HG03095 (cell line): Measurements from ENCODE around the gene PLA2G6.
"Not testable (repeated sequence)": the region's sequence is repeated elsewhere in the genome, so short reads cannot be mapped to it uniquely, and the experiment has no call there.

ENCODE experiments used
- ATAC-seq: cut with Tn5 transposase; IDR thresholded peaks from one replicate; pipeline ENCODE4 v1.9.1; 2021; ENCODE audit warnings: moderate library complexity; ENCODE audit not compliant: unreplicated experiment

Gene PLA2G6

GRCh38 chr22:38191731-38192474, 10.3 kb upstream of the PLA2G6 start:
- ATAC-seq = no peak

DNA sequence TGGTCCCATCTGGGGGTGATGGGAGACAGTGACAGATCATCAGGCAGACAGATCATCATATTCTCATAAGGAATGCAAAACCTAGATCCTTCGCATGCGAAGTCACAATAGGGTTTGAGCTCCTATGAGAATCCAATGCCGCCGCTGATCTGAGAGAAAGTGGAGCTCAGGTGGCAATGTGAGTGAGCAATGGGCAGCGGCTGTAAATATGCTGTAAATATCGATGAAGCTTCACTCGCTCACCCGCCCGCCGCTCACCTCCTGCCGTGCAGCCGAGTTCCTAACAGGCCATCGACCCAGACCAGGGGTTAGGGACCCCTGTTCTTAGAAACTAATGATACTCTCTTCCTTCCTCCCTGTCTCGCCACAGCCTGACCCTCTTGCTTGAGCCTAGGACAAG, 9.4 kb upstream of the PLA2G6 start:
- no peak for ATAC-seq

DNA sequence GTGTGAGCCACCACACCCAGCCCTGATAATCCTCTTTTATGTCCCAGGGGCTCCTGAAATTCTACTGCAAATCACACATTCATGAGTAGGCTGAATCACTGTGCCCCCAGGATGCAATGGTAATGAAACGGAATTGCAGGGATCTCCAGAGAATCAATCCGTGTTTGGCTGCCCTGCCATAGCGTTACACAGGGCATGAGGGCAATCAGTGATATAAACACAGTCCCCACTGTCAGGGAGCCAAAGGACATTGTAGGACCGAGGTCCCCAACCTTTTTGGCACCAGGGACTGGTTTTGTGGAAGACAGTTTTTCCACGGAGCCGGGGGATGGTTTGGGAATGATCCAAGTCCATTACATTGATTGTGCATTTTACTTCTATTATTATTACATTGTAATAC, 9.0 kb upstream of the PLA2G6 start:
- ATAC-seq = no peak

DNA sequence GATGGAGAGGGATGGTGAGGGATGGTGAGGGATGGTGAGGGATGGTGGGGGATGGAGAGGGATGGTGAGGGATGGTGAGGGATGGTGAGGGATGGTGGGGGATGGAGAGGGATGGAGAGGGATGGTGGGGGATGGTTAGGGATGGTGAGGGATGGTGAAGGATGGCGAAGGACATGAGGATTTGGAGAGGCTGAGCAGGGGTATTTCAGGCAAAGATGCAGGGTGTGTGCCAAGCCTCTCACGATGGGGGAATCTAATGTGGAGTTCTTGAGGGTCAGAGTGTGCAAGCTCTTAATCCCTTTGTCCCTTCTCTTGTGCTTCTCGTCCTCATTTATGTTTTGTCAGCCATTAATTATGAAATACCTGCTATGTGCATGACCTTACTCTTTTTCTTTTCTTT, 7.5 kb upstream of the PLA2G6 start:
- ATAC-seq = no peak

- no peak for ATAC-seq
These were observed 6.0 kb upstream of the PLA2G6 start for GRCh38 chr22:38187413-38188212.

GRCh38 chr22:38186429-38186828, 4.8 kb upstream of the PLA2G6 start:
- ATAC-seq = no peak

- no peak for ATAC-seq
These were observed 3.2 kb upstream of the PLA2G6 start for GRCh38 chr22:38184788-38185187.

DNA sequence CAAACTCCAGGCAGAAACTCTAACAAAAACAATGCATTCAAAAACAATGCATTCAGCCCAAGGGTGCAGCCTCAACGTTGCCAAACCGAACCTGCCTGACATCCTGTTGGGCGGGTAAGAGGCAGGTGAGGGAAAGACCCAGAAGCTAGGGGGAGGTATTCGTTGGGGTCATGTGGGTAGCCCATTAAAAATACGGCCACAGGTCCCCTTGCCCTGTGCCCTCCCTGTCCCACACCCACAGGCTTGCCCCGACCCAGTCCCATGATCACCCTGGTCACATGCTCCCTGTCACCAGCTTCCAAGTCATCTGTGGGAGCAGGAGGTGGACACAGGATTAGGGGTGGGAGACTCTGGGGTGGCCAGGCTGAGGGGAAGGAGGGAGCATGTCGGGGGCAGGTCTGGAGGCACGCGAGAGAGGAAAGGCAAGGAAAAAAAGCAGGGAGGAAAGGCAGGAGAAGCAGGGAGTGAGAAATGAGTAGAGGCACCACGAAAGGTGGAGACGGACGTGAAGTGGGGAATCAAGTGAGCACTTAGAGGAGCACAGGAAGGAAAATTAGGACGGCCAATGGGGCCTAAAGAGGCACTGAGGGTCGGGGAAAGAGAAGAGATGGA, 683 bp downstream of the PLA2G6 start:
- no peak for ATAC-seq

- ATAC-seq = not testable (repeated sequence)
These were observed 3.1 kb downstream of the PLA2G6 start for GRCh38 chr22:38178605-38178937.

DNA sequence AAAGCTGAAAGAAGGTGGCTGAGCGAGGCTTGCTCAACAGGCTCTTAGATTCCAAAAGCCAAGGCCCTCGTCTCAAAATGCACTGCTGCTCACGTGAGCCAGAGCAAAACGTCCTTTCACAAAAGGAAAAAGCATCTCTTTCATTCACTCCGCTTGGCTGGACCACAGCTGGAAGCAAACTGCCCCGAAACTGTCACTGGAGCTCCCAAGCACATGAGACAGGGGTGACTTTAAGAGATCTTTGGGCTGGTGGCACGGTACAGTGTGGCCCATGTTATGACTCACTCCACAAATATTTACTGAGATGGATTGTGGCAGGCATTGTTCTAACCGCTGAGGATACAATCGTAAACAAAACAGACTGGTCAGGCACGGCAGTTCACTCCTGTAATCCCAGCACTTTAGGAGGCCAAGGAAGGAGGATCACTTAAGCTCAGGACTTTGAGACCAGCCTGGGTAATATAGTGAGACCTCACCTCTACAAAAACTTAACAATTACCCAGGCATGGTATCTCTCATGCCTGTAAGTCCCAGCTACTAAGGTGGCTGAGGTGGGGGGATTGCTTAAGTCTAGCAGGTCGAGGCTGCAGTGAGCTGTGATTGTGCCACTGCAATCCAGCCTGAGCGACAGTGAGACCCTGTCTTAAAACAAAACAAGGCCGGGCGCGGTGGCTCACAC, 3.6 kb downstream of the PLA2G6 start:
- no peak for ATAC-seq

DNA sequence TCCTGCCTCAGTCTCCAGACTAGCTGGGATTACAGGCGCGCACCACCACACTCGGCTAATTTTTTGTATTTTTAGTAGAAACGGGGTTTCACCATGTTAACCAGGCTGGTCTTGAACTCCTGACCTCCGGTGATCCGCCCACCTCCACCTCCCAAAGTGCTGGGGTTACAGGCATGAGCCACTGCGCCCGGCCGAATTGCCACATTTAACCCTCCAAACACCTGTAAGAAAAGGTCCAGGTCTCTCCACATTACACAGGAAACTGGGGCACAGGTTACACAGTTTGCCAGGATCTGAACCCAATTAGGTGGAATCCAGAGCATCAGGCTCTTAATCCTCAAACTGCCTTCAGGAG, 4.1 kb downstream of the PLA2G6 start:
- not testable (repeated sequence) for ATAC-seq

- ATAC-seq = no peak
These were observed 4.6 kb downstream of the PLA2G6 start for GRCh38 chr22:38177044-38177443.

GRCh38 chr22:38176170-38176741, 5.4 kb downstream of the PLA2G6 start:
- no peak for ATAC-seq

DNA sequence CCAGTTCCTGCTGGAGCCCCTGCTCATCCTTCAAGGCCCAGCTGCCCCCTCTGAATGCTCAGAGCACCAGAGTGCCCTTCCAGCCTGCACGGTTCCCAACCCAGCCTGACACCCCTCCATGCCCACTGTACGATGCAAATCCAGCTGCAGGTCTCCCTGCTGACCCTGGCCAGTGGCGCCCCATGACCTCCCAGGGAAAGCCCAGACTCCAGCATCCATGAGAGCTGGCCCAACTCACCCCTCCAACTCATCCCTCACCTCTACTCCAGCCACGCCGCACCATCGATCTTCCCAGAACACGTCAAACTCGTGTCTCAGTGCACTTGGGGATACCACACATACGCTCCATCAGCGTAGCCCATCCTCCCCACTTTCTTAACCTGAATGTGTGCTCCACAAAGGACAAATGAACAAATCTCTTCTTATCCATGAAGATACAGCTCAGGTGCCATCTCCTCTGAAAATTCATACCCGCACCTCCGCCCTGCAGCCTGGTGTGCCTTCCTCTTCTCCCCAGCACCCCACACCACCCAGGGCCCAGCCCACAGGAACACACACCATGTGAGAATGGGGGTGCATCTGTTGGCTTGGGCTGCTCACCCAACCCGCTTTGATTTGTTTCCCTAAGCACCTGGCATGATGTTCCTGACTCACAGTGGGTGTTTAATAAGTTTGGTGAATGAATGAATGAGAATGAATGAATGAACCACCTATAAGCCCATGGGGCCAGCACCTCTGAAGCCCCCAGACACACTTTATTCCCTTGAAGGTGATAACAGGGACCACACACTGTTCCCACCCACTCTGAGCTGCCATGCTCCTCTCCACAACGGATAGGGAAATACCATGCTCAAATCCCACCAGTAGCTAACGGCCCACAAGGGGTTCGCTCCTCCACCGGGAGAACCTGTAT, 6.2 kb downstream of the PLA2G6 start:
- no peak for ATAC-seq

- ATAC-seq = no peak
These were observed 7.0 kb downstream of the PLA2G6 start for GRCh38 chr22:38174626-38175025.

- ATAC-seq = no peak
These were observed 8.1 kb downstream of the PLA2G6 start for GRCh38 chr22:38173641-38173906.

GRCh38 chr22:38172832-38173640, 8.6 kb downstream of the PLA2G6 start:
- no peak for ATAC-seq

GRCh38 chr22:38171927-38172831, 9.5 kb downstream of the PLA2G6 start:
- ATAC-seq = no peak

DNA sequence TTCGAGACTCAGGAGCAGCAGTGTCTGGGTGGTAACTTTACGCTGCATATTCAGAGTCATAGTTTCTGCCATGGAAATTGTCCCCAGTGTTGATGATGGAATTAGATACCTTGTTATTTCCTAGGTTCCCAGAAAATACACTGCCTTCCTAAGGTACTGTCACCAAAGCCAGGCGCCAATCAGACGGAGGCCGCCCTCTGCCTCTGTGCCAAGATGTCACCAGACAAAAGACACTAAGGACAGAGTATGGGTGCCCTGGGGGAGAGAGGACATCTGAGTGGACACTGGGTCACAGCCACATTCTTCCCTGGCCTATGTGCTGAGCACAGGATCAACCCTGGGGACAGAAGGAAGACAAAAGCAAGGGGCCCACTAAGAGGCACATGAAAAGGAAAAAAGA, 11.2 kb downstream of the PLA2G6 start:
- no peak for ATAC-seq
